ENCODE data around the gene ASCC3.

DNA sequence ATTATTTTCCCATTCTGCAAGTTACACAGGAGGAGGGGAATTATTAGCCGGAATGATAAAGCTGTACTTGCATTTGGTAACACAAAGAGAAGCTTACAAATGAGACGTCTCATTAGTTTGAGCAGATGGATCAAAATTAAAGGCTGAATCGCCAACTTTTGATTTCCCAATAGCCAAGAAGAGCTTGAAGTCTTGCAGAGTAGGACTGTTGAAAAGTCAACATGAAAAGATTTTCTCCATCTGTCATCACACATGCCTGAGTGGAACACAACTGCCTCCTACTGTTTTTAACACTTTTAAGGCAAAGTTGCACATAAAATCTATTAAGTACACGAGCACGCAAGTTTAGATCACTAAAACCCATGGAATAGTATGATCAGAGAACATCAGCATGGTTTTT, 176.2 kb downstream of the ASCC3 start:
- TF ChIP-seq, protein P1, sequence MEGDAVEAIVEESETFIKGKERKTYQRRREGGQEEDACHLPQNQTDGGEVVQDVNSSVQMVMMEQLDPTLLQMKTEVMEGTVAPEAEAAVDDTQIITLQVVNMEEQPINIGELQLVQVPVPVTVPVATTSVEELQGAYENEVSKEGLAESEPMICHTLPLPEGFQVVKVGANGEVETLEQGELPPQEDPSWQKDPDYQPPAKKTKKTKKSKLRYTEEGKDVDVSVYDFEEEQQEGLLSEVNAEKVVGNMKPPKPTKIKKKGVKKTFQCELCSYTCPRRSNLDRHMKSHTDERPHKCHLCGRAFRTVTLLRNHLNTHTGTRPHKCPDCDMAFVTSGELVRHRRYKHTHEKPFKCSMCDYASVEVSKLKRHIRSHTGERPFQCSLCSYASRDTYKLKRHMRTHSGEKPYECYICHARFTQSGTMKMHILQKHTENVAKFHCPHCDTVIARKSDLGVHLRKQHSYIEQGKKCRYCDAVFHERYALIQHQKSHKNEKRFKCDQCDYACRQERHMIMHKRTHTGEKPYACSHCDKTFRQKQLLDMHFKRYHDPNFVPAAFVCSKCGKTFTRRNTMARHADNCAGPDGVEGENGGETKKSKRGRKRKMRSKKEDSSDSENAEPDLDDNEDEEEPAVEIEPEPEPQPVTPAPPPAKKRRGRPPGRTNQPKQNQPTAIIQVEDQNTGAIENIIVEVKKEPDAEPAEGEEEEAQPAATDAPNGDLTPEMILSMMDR (IDR thresholded peaks at IDR 0.05; ENCODE audit: low read depth, low read length, missing input control) = no peak
- TF ChIP-seq, protein P2, sequence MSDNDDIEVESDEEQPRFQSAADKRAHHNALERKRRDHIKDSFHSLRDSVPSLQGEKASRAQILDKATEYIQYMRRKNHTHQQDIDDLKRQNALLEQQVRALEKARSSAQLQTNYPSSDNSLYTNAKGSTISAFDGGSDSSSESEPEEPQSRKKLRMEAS (IDR thresholded peaks at IDR 0.05) = no peak
- TF ChIP-seq, protein P3, sequence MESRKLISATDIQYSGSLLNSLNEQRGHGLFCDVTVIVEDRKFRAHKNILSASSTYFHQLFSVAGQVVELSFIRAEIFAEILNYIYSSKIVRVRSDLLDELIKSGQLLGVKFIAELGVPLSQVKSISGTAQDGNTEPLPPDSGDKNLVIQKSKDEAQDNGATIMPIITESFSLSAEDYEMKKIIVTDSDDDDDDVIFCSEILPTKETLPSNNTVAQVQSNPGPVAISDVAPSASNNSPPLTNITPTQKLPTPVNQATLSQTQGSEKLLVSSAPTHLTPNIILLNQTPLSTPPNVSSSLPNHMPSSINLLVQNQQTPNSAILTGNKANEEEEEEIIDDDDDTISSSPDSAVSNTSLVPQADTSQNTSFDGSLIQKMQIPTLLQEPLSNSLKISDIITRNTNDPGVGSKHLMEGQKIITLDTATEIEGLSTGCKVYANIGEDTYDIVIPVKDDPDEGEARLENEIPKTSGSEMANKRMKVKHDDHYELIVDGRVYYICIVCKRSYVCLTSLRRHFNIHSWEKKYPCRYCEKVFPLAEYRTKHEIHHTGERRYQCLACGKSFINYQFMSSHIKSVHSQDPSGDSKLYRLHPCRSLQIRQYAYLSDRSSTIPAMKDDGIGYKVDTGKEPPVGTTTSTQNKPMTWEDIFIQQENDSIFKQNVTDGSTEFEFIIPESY (IDR thresholded peaks at IDR 0.05) = no peak
- TF ChIP-seq TAF1 (conservative IDR thresholded peaks at IDR 0.05) (no peak), SP1 (IDR thresholded peaks at IDR 0.05) (no peak), HNF4A (conservative IDR thresholded peaks at IDR 0.05) (no peak)

All from liver (tissue), 3 donors.